Eye (tissue), 1 donor: ENCODE data around the gene IL12RB2.
"Not testable (repeated sequence)": the region's sequence is repeated elsewhere in the genome, so short reads cannot be mapped to it uniquely, and the experiment has no call there.

Source experiments
- DNase-seq: peaks from one replicate; pipeline ENCODE4 v3.0.0-alpha.2; 2015

IL12RB2 gene

GRCh38 chr1:67352211-67352610, 44.5 kb downstream of the IL12RB2 start:
- no peak for DNase-seq

GRCh38 chr1:67355745-67356424, 48.2 kb downstream of the IL12RB2 start:
- no peak for DNase-seq

GRCh38 chr1:67359592-67359991, 51.9 kb downstream of the IL12RB2 start:
- DNase-seq = no peak

- DNase-seq = no peak
Measured at GRCh38 chr1:67361641-67362040, 54.0 kb downstream of the IL12RB2 start.

- DNase-seq = no peak
Measured at GRCh38 chr1:67367370-67368045, 59.8 kb downstream of the IL12RB2 start.

GRCh38 chr1:67368046-67368514, 60.4 kb downstream of the IL12RB2 start:
- DNase-seq = no peak

GRCh38 chr1:67371043-67371442, 63.4 kb downstream of the IL12RB2 start:
- DNase-seq = no peak

GRCh38 chr1:67371681-67372080, 64.0 kb downstream of the IL12RB2 start:
- no peak for DNase-seq

- no peak for DNase-seq
Measured at GRCh38 chr1:67372136-67372535, 64.5 kb downstream of the IL12RB2 start.

GRCh38 chr1:67372898-67373297, 65.2 kb downstream of the IL12RB2 start:
- no peak for DNase-seq

GRCh38 chr1:67376381-67376780, 68.7 kb downstream of the IL12RB2 start:
- DNase-seq = no peak

GRCh38 chr1:67377253-67377652, 69.6 kb downstream of the IL12RB2 start:
- DNase-seq = no peak

- DNase-seq = no peak
Measured at GRCh38 chr1:67381154-67381553, 73.5 kb downstream of the IL12RB2 start.

GRCh38 chr1:67382292-67382691, 74.6 kb downstream of the IL12RB2 start:
- no peak for DNase-seq

- DNase-seq = no peak
Measured at GRCh38 chr1:67383999-67384638, 76.4 kb downstream of the IL12RB2 start.

GRCh38 chr1:67390041-67390887, 82.6 kb downstream of the IL12RB2 start:
- DNase-seq = no peak

GRCh38 chr1:67393240-67393639, 85.6 kb downstream of the IL12RB2 start:
- no peak for DNase-seq

GRCh38 chr1:67393737-67394136, 86.1 kb downstream of the IL12RB2 start:
- DNase-seq = no peak

- DNase-seq = no peak
Measured at GRCh38 chr1:67394548-67394947, 86.9 kb downstream of the IL12RB2 start.

- DNase-seq = no peak
Measured at GRCh38 chr1:67399199-67399993, 91.7 kb downstream of the IL12RB2 start.

- not testable (repeated sequence) for DNase-seq
Measured at GRCh38 chr1:67400029-67400786, 92.5 kb downstream of the IL12RB2 start.
